ENCODE data around the gene RAD51D.

- no peak for TF ChIP-seq RAD21 (IDR thresholded peaks at IDR 0.05)
- TF ChIP-seq ATF3 (IDR thresholded peaks at IDR 0.05), result no peak
- TF ChIP-seq CTCF (IDR thresholded peaks at IDR 0.05; ENCODE audit: low read depth, low read length, missing input control), result no peak
- TF ChIP-seq GABPA (IDR thresholded peaks at IDR 0.05 in 1 of 2, conservative IDR thresholded peaks at IDR 0.05 in 1 of 2), result no peak
- TF ChIP-seq YY1 (IDR thresholded peaks at IDR 0.05), result no peak
Observed at GRCh38 chr17:35167046-35167445, 47.4 kb upstream of the RAD51D start.

All from liver (tissue), 3 donors.